HEK293T (cell line): ENCODE data around the gene TANC1.

Experiments used
- CTCF ChIA-PET: fragments of 350-600 bp; formaldehyde crosslinking; extraction: SDS; loops from one replicate; lab custom pipeline; 2021; ENCODE audit warnings: antibody characterized with exemption, inconsistent platforms; lab: Yijun Ruan, JAX
- POLR2A ChIA-PET: fragments of 350-600 bp; formaldehyde crosslinking; extraction: SDS; loops from one replicate; lab custom pipeline; 2020; ENCODE audit warnings: antibody characterized with exemption, inconsistent platforms; lab: Yijun Ruan, JAX
- DNase-seq: peaks from one replicate; pipeline ENCODE4 v3.0.0; 2012; ENCODE audit warnings: mixed read lengths; ENCODE audit errors: extremely low spot score
- ARNT ChIP-seq: fragments of 450-650 bp; IDR thresholded peaks from 2 replicates; pipeline ENCODE4 v1.6.1; 2017; ENCODE audit warnings: mild to moderate bottlenecking
- BHLHE40 ChIP-seq: fragments of 450-650 bp; IDR thresholded peaks from 2 replicates; pipeline ENCODE4 v1.6.1; 2016; ENCODE audit warnings: mild to moderate bottlenecking, moderate library complexity, borderline replicate concordance
- CTBP1 ChIP-seq: fragments of 450-650 bp; IDR thresholded peaks from 2 replicates; pipeline ENCODE4 v1.6.1; 2016; ENCODE audit warnings: borderline replicate concordance
- ELF4 ChIP-seq: fragments of 450-650 bp; IDR thresholded peaks from 2 replicates; pipeline ENCODE4 v1.6.1; 2017; ENCODE audit warnings: antibody characterized with exemption
- FOXA1 ChIP-seq: fragments of 450-650 bp; IDR thresholded peaks from 2 replicates; pipeline ENCODE4 v1.6.1; 2016; ENCODE audit warnings: mild to moderate bottlenecking
- FOXK2 ChIP-seq: fragments of 450-650 bp; IDR thresholded peaks from 2 replicates; pipeline ENCODE4 v1.6.1; 2016; ENCODE audit warnings: mild to moderate bottlenecking
- FOXM1 ChIP-seq: fragments of 450-650 bp; IDR thresholded peaks from 2 replicates; pipeline ENCODE4 v1.6.1; 2017; ENCODE audit warnings: mild to moderate bottlenecking, borderline replicate concordance
- HDGF ChIP-seq: fragments of 450-650 bp; IDR thresholded peaks from 2 replicates; pipeline ENCODE4 v1.6.1; 2017; ENCODE audit warnings: antibody characterized with exemption, borderline replicate concordance
- L3MBTL2 ChIP-seq: fragments of 450-650 bp; conservative IDR thresholded peaks from 2 replicates; pipeline ENCODE4 v1.6.1; 2016; ENCODE audit warnings: mild to moderate bottlenecking
- LEF1 ChIP-seq: fragments of 450-650 bp; IDR thresholded peaks from 2 replicates; pipeline ENCODE4 v1.6.1; 2017; ENCODE audit warnings: mild to moderate bottlenecking, borderline replicate concordance
- NFRKB ChIP-seq: fragments of 450-650 bp; IDR thresholded peaks from 2 replicates; pipeline ENCODE4 v1.6.1; 2016; ENCODE audit warnings: mild to moderate bottlenecking, moderate library complexity
- PKNOX1 ChIP-seq: fragments of 450-650 bp; IDR thresholded peaks from 2 replicates; pipeline ENCODE4 v1.6.1; 2016
- SP1 ChIP-seq: fragments of 450-650 bp; IDR thresholded peaks from 2 replicates; pipeline ENCODE4 v1.6.1; 2017
- SUZ12 ChIP-seq: fragments of 450-650 bp; IDR thresholded peaks from 2 replicates; pipeline ENCODE4 v1.6.1; 2016; ENCODE audit warnings: mild to moderate bottlenecking
- TARDBP ChIP-seq: fragments of 450-650 bp; IDR thresholded peaks from 2 replicates; pipeline ENCODE4 v1.6.1; 2016
- ZNF384 ChIP-seq: fragments of 450-650 bp; IDR thresholded peaks from 2 replicates; pipeline ENCODE4 v1.6.1; 2016

The TANC1 gene

GRCh38 chr2:159160954-159161353 lies 192.5 kb downstream of the TANC1 start:
- ChIA-PET CTCF (no interaction called here), POLR2A (no interaction called here)
- TF ChIP-seq SP1 (no peak), FOXA1 (no peak), SUZ12 (no peak), ARNT (no peak), HDGF (no peak), PKNOX1 (no peak), CTBP1 (no peak), TARDBP (no peak), ZNF384 (no peak), L3MBTL2 (no peak), BHLHE40 (no peak), LEF1 (no peak), FOXM1 (no peak), ELF4 (no peak), FOXK2 (no peak), NFRKB (no peak)
- DNase-seq: no peak

GRCh38 chr2:159163930-159164329 lies 195.5 kb downstream of the TANC1 start:
- TF ChIP-seq ELF4: no peak
- no peak for TF ChIP-seq PKNOX1
- TF ChIP-seq ARNT: no peak
- no peak for TF ChIP-seq FOXK2
- TF ChIP-seq BHLHE40: no peak
- no peak for TF ChIP-seq SUZ12
- no peak for TF ChIP-seq SP1
- no peak for TF ChIP-seq FOXM1
- no peak for TF ChIP-seq ZNF384
- TF ChIP-seq L3MBTL2: no peak
- TF ChIP-seq TARDBP: no peak
- TF ChIP-seq NFRKB: no peak
- TF ChIP-seq HDGF: no peak
- no peak for TF ChIP-seq LEF1
- TF ChIP-seq FOXA1: no peak
- TF ChIP-seq CTBP1: no peak
- DNase-seq: no peak
- ChIA-PET POLR2A (no interaction called here), CTCF (no interaction called here)

- ChIA-PET CTCF (no interaction called here), POLR2A (no interaction called here)
- no peak for DNase-seq
- TF ChIP-seq TARDBP: no peak
Measured at GRCh38 chr2:159164457-159164911, 196.0 kb downstream of the TANC1 start.

- TF ChIP-seq ZNF384: no peak
- no peak for TF ChIP-seq CTBP1
- no peak for TF ChIP-seq FOXK2
- no peak for TF ChIP-seq HDGF
- no peak for TF ChIP-seq TARDBP
- TF ChIP-seq PKNOX1: no peak
- TF ChIP-seq SP1: no peak
- no peak for TF ChIP-seq NFRKB
- DNase-seq: no peak
- ChIA-PET CTCF (no interaction called here), POLR2A (no interaction called here)
Measured at GRCh38 chr2:159165048-159165447, 196.6 kb downstream of the TANC1 start.

GRCh38 chr2:159168707-159169106 lies 200.3 kb downstream of the TANC1 start:
- ChIA-PET CTCF (no interaction called here), POLR2A (no interaction called here)
- no peak for DNase-seq
- TF ChIP-seq PKNOX1 (no peak), SUZ12 (no peak), ZNF384 (no peak), FOXM1 (no peak), SP1 (no peak), FOXA1 (no peak), TARDBP (no peak), L3MBTL2 (no peak), FOXK2 (no peak), LEF1 (no peak), CTBP1 (no peak), NFRKB (no peak)

- ChIA-PET CTCF (no interaction called here), POLR2A (no interaction called here)
- DNase-seq: no peak
- TF ChIP-seq NFRKB (no peak), ELF4 (no peak), PKNOX1 (no peak), FOXA1 (no peak), BHLHE40 (no peak), TARDBP (no peak), HDGF (no peak), SP1 (no peak), SUZ12 (no peak), L3MBTL2 (no peak)
Measured at GRCh38 chr2:159169187-159169586, 200.7 kb downstream of the TANC1 start.
